PC-9 (cell line): ENCODE results near the gene ADI1. TPM values are rescaled to one million over a fixed set of nuclear protein-coding genes. Genes with fewer than 3 reads are reported as not detected.

Experiments used
- BruUV-seq: library from RNA; stranded (reverse); fragments of 400-500 nt; replicated peaks from 2 replicates; lab custom pipeline; 2021; lab: Mats Ljungman, UMichigan
- CTCF ChIA-PET: fragments of 300-600 bp; sonication (Branson Sonifier 250); formaldehyde crosslinking; loops from one replicate; lab custom pipeline; 2022; ENCODE audit warnings: antibody characterized with exemption; lab: Charles Lee
- POLR2A ChIA-PET: fragments of 300-600 bp; sonication (Branson Sonifier 250); formaldehyde crosslinking; loops from one replicate; lab custom pipeline; 2022; ENCODE audit warnings: antibody characterized with exemption; ENCODE audit not compliant: unreplicated experiment; lab: Charles Lee
- DNase-seq, 2 experiments: peaks; one replicate each; pipeline versions ENCODE4 v3.0.0 to v3.0.0-alpha.2; 2015 to 2022; ENCODE audit warnings: mixed read lengths in 1 of 2
- H2AFZ ChIP-seq: fragments of 200-600 bp; sonication (generic); 2 replicates; pipeline ENCODE4 v1.8.1; 2017; ENCODE audit warnings: antibody characterized with exemption
- H3F3A ChIP-seq: fragments of 200-600 bp; sonication (generic); 2 replicates; pipeline ENCODE4 v1.8.1; 2017; ENCODE audit warnings: antibody characterized with exemption, mild to moderate bottlenecking, low read depth; ENCODE audit not compliant: insufficient read depth
- H3K27ac ChIP-seq: fragments of 200-600 bp; sonication (generic); 2 replicates; pipeline ENCODE4 v1.6.1; 2016; ENCODE audit warnings: mixed run types
- H3K27me3 ChIP-seq: fragments of 200-600 bp; sonication (generic); 2 replicates; pipeline ENCODE4 v1.6.1; 2016; ENCODE audit warnings: low read depth, mixed run types; ENCODE audit not compliant: insufficient read depth
- H3K36me3 ChIP-seq: fragments of 200-600 bp; sonication (generic); 2 replicates; pipeline ENCODE4 v1.6.1; 2016; ENCODE audit warnings: low read depth, mixed run types
- H3K4me1 ChIP-seq: fragments of 200-600 bp; sonication (generic); replicated peaks from 2 replicates; pipeline ENCODE4 v1.6.1; 2016; ENCODE audit warnings: mixed run types; ENCODE audit not compliant: insufficient read depth
- H3K4me2 ChIP-seq: fragments of 200-600 bp; sonication (generic); 2 replicates; pipeline ENCODE4 v1.6.1; 2017; ENCODE audit warnings: mixed run types
- H3K4me3 ChIP-seq: fragments of 200-600 bp; sonication (generic); 2 replicates; pipeline ENCODE4 v1.6.1; 2016; ENCODE audit warnings: mixed run types
- H3K79me2 ChIP-seq: fragments of 200-600 bp; sonication (generic); 2 replicates; pipeline ENCODE4 v1.6.1; 2017; ENCODE audit warnings: low read depth, mixed run types
- H3K9me2 ChIP-seq: fragments of 200-600 bp; sonication (generic); 2 replicates; pipeline ENCODE4 v1.8.1; 2017; ENCODE audit warnings: mild to moderate bottlenecking; ENCODE audit not compliant: insufficient read depth
- H3K9me3 ChIP-seq: fragments of 200-600 bp; sonication (generic); 2 replicates; pipeline ENCODE4 v1.8.1; 2016; ENCODE audit warnings: low read depth; ENCODE audit not compliant: insufficient read depth
- H4K20me1 ChIP-seq: fragments of 200-600 bp; sonication (generic); 2 replicates; pipeline ENCODE4 v1.8.1; 2017; ENCODE audit not compliant: insufficient read depth
- CTCF ChIP-seq: fragments of 200-600 bp; sonication (generic); conservative IDR thresholded peaks from 2 replicates; pipeline ENCODE4 v1.6.1; 2017; ENCODE audit warnings: mixed run types, antibody characterized with exemption, mild to moderate bottlenecking, moderate library complexity
- EZH2 ChIP-seq: fragments of 200-600 bp; sonication (generic); IDR thresholded peaks from 2 replicates; pipeline ENCODE4 v1.8.0; 2017; ENCODE audit warnings: antibody characterized with exemption, low read depth
- intact Hi-C: fragments of 100-400 bp; cut with micrococcal nuclease; formaldehyde crosslinking; loops from one replicate; pipeline ENCODE4 v1.10.0; 2022; ENCODE audit not compliant: unreplicated experiment
- total RNA-seq: library from RNA; stranded (reverse); gene quantifications from 2 replicates; pipeline ENCODE4 v1.2.3, GENCODE V29; 2021

ADI1 gene
- total RNA-seq, 1 experiment from 2014 or later, result 54.5 TPM

DNA sequence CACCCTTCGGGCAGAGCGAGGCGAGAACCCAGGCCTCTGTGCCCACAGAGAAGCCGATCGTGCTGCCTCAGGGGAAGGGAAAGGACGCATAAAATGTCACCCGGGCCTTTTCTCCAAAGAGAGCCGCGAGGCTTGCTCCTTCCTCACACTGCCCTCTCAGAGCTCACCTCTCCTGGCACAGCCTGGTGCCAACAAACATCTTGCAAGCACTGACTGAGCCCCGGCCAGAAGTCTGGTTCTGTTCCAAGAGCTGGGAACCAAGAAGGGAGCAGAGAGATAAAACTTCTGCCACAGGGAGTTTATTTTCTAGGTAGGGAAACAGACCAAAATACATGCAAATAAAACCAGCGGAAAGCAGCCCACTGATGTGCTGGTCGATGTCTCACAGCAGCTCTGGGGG, 13.6 kb upstream of the ADI1 start:
- TF ChIP-seq EZH2 (no peak), CTCF (no peak)
- H3K4me2 ChIP-seq, result no peak overlapping the region
- H3K79me2 ChIP-seq, result no peaks in the 10 kb centered on the region
- no peaks in the 10 kb centered on the region; the same call in 1 of the 2 replicates for H3K9me3 ChIP-seq
- no peak overlapping the region for H3K4me3 ChIP-seq
- peaks cover 33% of the 10 kb centered on the region for H3F3A ChIP-seq
- intact Hi-C loops, result no loop called here
- CTCF ChIA-PET, result no interaction called here
- no peaks in the 10 kb centered on the region for H4K20me1 ChIP-seq
- H3K4me1 ChIP-seq, result peaks cover 30% of the 10 kb centered on the region
- H3K36me3 ChIP-seq, result no peaks in the 10 kb centered on the region
- no peak for DNase-seq
- H3K9me2 ChIP-seq, result no peaks in the 10 kb centered on the region
- no peak overlapping the region for H3K27ac ChIP-seq
- POLR2A ChIA-PET, result no interaction called here
- BruUV-seq, result no TSS peak
- H3K27me3 ChIP-seq, result no peaks in the 10 kb centered on the region
- H2AFZ ChIP-seq, result no peak overlapping the region

DNA sequence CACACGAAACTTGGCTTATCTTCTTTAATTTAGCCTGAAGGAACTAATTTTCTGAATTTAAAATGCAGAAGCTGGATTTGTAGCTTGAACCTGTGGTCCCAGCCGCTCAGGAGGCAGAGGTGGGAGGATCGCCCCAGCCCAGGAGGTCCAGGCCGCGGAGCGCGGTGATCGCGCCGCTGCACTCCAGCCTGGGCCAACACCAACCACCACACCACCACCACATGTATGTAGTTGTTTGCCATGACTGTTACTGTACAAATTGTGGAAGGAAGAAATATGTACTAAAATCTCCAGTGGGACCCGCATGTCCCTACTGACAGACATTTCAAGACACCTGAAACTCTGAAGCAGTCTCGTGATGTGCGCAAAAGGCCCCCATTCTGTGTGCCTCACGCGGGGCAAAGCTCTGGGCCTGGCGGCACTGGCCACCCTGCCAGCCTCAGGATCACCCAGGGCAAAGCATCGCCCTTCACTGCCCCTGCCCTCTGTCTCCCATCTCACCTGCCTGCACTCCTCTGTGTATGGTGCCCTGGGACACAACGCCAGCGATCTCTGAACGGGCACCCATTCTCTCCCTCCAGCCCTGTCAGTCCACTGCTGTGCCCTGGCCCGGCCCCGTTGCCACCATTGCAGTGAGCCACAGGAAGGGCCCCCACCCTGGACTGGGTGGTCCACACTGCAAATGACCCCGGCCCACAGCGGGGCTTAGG, 10.1 kb upstream of the ADI1 start:
- CTCF ChIA-PET, result no interaction called here
- Histone ChIP-seq H4K20me1 (no peaks in the 10 kb centered on the region), H3K36me3 (no peaks in the 10 kb centered on the region), H3K4me3 (no peak overlapping the region), H3K4me2 (no peak overlapping the region), H3K79me2 (no peaks in the 10 kb centered on the region), H3K9me3 (no peaks in the 10 kb centered on the region; the same call in 1 of the 2 replicates), H3K9me2 (no peaks in the 10 kb centered on the region), H3K4me1 (no peaks in the 10 kb centered on the region), H3K27ac (no peak overlapping the region), H3K27me3 (no peaks in the 10 kb centered on the region), H2AFZ (no peak overlapping the region), H3F3A (peaks cover 23% of the 10 kb centered on the region; the same call in 1 of the 2 replicates)
- intact Hi-C loops, result no loop called here
- no TSS peak for BruUV-seq
- DNase-seq, result no peak
- POLR2A ChIA-PET, result no interaction called here
- TF ChIP-seq CTCF (no peak), EZH2 (no peak)

- Histone ChIP-seq H3F3A (peaks cover 23% of the 10 kb centered on the region; the same call in 1 of the 2 replicates), H3K9me2 (no peaks in the 10 kb centered on the region), H3K4me3 (no peak overlapping the region), H3K36me3 (no peaks in the 10 kb centered on the region), H3K4me2 (no peak overlapping the region), H3K27ac (no peak overlapping the region), H3K79me2 (no peaks in the 10 kb centered on the region), H2AFZ (no peak overlapping the region), H4K20me1 (no peaks in the 10 kb centered on the region), H3K27me3 (no peaks in the 10 kb centered on the region), H3K9me3 (no peaks in the 10 kb centered on the region), H3K4me1 (peaks cover 12% of the 10 kb centered on the region)
- TF ChIP-seq EZH2 (no peak), CTCF (no peak)
- no peak for DNase-seq
- no TSS peak for BruUV-seq
- intact Hi-C loops, result no loop called here
- ChIA-PET POLR2A (no interaction called here), CTCF (no interaction called here)
Measured at GRCh38 chr2:3527886-3528785, 8.8 kb upstream of the ADI1 start.
